Cardiac fibroblast (primary cell): Measurements from ENCODE around the gene TIMM10B.
A peak's percentile ranks its signal among the peaks of the same experiment; 100 is the strongest.

Experiments
- DNase-seq, 2 donors: peaks; one replicate each; pipeline versions ENCODE4 v3.0.0 to v3.0.0-alpha.2; 2010; ENCODE audit warnings: low read depth in 2 of 2
- H3K4me3 ChIP-seq, 2 donors: replicated peaks in 1 of 2; 1 replicate in 1 of 2; 2 replicates in 1 of 2; pipeline ENCODE4 v1.5.1; 2011; ENCODE audit warnings: low read depth in 2 of 2, low read length in 2 of 2, mild to moderate bottlenecking in 2 of 2, moderate library complexity in 1 of 2
- TF ChIP-seq, protein P1 (sequence below): IDR thresholded peaks from one replicate; pipeline ENCODE4 v1.5.1; 2011; ENCODE audit warnings: low read depth, mild to moderate bottlenecking, low read length, inconsistent platforms

The TIMM10B gene

DNA sequence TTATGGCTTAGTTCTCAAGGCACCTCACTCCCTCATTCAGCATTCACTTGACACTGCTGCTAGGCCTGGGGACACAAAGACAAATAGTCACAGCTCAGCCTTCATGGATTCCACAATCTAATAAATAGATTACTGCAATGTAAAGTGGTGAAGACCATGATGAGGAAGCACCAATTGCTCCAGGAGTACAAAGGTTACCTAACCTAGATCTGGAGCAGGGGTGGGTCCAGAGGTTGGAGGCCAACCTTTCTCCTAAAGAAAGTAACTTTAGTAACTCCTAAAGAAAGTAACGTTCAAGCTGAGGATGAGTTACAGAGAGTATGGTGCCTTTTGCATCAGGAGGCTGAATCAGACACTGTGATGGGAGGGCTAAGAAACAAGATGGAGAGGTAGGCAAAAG lies 11.7 kb upstream of the TIMM10B start:
- TF ChIP-seq, protein P1, sequence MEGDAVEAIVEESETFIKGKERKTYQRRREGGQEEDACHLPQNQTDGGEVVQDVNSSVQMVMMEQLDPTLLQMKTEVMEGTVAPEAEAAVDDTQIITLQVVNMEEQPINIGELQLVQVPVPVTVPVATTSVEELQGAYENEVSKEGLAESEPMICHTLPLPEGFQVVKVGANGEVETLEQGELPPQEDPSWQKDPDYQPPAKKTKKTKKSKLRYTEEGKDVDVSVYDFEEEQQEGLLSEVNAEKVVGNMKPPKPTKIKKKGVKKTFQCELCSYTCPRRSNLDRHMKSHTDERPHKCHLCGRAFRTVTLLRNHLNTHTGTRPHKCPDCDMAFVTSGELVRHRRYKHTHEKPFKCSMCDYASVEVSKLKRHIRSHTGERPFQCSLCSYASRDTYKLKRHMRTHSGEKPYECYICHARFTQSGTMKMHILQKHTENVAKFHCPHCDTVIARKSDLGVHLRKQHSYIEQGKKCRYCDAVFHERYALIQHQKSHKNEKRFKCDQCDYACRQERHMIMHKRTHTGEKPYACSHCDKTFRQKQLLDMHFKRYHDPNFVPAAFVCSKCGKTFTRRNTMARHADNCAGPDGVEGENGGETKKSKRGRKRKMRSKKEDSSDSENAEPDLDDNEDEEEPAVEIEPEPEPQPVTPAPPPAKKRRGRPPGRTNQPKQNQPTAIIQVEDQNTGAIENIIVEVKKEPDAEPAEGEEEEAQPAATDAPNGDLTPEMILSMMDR = no peak
- no peak for DNase-seq
- no peak overlapping the region for H3K4me3 ChIP-seq

- TF ChIP-seq, protein P1 = no peak
- H3K4me3 ChIP-seq = peak overlapping the region; percentile 87 to 91
- DNase-seq = no peak
Measured at GRCh38 chr11:6472934-6473333, 8.4 kb upstream of the TIMM10B start.

DNA sequence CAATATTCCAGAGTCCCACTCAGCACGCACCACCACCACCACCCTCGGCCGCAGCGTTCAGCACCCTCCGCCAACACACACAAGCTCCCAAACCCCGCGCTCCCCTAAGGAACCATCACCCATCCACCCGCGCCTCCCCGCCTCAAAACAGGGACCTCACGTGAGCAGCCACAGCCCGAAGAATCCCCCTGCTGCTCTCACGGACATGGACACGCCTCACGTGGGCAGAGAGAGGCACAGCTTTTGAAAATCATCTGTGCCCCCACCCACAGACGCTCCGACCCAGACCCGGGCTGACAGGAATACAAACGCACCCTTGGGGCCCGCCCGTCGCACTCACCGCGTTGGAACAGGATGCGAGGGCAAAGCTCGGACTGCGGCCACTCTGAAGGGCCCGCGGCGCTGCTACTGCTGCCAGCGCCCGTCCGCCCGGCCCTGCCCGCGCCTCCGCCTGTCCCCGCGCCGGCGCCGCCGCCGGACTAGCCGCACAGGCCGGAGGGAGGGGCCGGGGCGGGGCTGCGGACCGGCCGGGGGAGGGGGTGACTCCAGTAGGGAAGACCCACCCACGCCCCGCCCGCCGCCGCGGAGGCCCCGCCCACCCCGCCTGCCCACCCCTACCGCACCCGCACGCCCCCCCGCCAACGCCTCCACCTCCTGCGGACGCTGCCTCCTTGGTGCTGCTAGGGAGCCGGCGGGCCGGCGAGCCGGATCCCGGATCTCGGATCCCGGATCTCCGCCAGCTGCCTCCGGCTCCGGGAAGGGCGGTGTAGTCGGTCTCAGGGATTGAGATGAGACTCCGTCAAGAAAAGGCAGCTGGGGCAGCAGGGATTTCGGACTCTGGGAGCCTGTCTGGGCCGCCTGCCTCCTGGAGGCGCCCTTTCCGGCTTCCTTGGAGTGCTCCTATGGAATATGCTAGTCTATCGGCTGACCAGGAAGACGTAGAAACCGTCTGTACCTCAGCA lies 7.6 kb upstream of the TIMM10B start, which contains the start of gene TRIM3:
TRIM3 (minus strand) TSS at position 491 of the 962 bp plus-strand sequence. CDS start 8,246 bp downstream, outside the sequence.
- TF ChIP-seq, protein P1 = peak; percentile 27
- peak; percentile 83 to 94 for DNase-seq
- peak within 1 kb of the TSS; percentile 87 to 91 for H3K4me3 ChIP-seq

DNA sequence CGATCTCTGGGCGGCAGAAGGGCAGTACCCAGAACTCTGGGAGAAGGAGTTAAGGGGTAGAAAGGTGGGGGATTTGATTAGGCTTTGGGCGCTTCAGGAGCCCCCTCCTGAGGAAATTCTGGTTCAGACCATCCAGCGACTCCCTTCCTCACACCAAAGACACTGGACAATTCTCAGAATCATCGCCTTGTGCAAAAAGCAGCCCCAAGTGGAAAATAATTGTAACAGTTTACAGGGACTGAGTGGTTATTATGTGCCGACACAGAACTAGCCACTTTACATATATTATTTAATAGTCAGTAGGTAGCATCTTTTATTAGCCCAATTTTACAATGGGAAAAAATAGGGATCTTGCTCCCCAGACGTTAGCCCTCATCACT lies 6.9 kb upstream of the TIMM10B start:
- H3K4me3 ChIP-seq = peak overlapping the region; percentile 64 to 65
- no peak for DNase-seq
- TF ChIP-seq, protein P1 = no peak

GRCh38 chr11:6474806-6475500 lies 6.3 kb upstream of the TIMM10B start:
- no peak for DNase-seq
- no peak overlapping the region for H3K4me3 ChIP-seq
- TF ChIP-seq, protein P1 = no peak

DNA sequence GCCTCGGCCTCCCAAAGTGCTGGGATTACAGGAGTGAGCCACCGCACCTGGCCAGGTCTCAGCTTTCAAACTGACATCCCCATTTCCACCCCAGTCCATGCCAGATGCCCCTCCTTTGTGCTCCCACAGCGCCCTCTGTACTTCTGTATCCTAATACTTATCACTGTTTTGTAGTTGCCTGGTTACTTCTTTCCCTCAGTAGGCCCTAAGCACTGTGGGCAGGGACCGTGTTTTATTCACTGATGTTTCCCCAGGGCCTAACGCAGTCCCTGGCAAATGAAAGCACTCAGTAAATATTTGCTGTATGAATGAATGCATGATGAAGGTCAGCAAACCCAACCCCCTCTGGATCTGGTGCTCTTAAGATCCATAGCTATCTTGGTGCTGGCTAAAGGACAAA lies 5.4 kb upstream of the TIMM10B start:
- no peak for DNase-seq
- TF ChIP-seq, protein P1 = no peak
- no peak overlapping the region for H3K4me3 ChIP-seq
